ENCODE measurements around the gene NFIA.

DNA sequence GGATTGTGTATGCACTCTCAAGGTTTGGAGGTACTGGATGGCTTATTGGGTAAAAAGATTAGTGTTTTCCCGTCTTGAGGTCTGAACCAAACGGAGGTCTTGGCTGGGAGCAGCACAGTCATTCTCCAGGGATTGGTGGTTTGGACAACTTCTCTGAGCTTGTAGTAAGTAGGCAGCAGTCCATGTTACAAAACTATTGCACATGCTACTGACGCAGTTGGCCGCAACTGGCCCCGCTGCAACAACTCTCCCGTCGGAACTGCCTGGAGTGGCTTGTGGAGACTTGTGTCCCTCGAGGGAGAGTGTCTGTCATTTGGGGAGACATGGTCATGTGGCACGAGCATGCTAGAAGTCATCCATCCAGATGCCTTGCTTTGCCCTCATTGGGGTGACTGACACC, 366.6 kb downstream of the NFIA start:
- TF ChIP-seq EP300 (IDR thresholded peaks at IDR 0.05; ENCODE audit: borderline replicate concordance in 1 of 2, control insufficient read depth in 1 of 2, low read depth in 2 of 2, low read length in 2 of 2): no peak
- no peak for TF ChIP-seq CTCF (IDR thresholded peaks at IDR 0.05 in 2 of 3, conservative IDR thresholded peaks at IDR 0.05 in 1 of 3; ENCODE audit: control insufficient read depth in 2 of 3, extremely low read depth in 1 of 3, insufficient read depth in 1 of 3, low read depth in 3 of 3, low read length in 3 of 3)
- no peak for TF ChIP-seq POLR2A (IDR thresholded peaks at IDR 0.05; ENCODE audit: low read depth, low read length)
- no peak for TF ChIP-seq TBL1XR1 (IDR thresholded peaks at IDR 0.05; ENCODE audit: low read depth, low read length)
- no peak for TF ChIP-seq CBFB (IDR thresholded peaks at IDR 0.05; ENCODE audit: low read depth)
- TF ChIP-seq ESRRA (IDR thresholded peaks at IDR 0.05; ENCODE audit: low read length): no peak
- no peak for TF ChIP-seq NBN (IDR thresholded peaks at IDR 0.05)
- TF ChIP-seq POLR2AphosphoS5 (IDR thresholded peaks at IDR 0.05; ENCODE audit: low read length): no peak
- no peak for TF ChIP-seq REST (IDR thresholded peaks at IDR 0.05; ENCODE audit: low read depth, low read length)

Measured in GM12878 (cell line).